Neural progenitor cell (in vitro differentiated cells): ENCODE data around the gene BBIP1.

ENCODE experiments used
- CTCF ChIP-seq: fragments of 200-600 bp; sonication (generic); IDR thresholded peaks from 2 replicates; pipeline ENCODE4 v1.5.1; 2017; ENCODE audit warnings: antibody characterized with exemption, mild to moderate bottlenecking
- EZH2 ChIP-seq: fragments of 200-600 bp; sonication (generic); IDR thresholded peaks from 2 replicates; pipeline ENCODE4 v1.6.1; 2017; ENCODE audit warnings: antibody characterized with exemption, mild to moderate bottlenecking, moderate library complexity
- EZH2phosphoT487 ChIP-seq: fragments of 200-600 bp; sonication (generic); IDR thresholded peaks from 2 replicates; pipeline ENCODE4 v1.6.1; 2017; ENCODE audit warnings: antibody characterized with exemption

- TF ChIP-seq CTCF, result no peak
- no peak for TF ChIP-seq EZH2
- no peak for TF ChIP-seq EZH2phosphoT487
Measured at GRCh38 chr10:110918269-110918642, 724 bp downstream of the BBIP1 start.
